Sigmoid colon (tissue), 4 donors: ENCODE measurements around the gene AK5.

Experiments used
- EP300 ChIP-seq, 4 donors: sonication (generic); formaldehyde crosslinking; IDR thresholded peaks; one replicate each; pipeline ENCODE4 v1.6.1; 2017; ENCODE audit warnings: antibody characterized with exemption in 4 of 4
- POLR2A ChIP-seq, 2 donors: fragments of 450-650 bp; IDR thresholded peaks; one replicate each; pipeline ENCODE4 v1.6.1; 2016; ENCODE audit warnings: antibody characterized with exemption in 2 of 2, mild to moderate bottlenecking in 2 of 2, moderate library complexity in 2 of 2
- TF ChIP-seq, protein P1 (sequence below), 4 experiments: fragments of 450-650 bp in 3 of 4; fragments of 200-600 bp in 1 of 4; IDR thresholded peaks; one replicate each; pipeline ENCODE4 v1.5.1; 2016 to 2019; ENCODE audit warnings: antibody characterized with exemption in 4 of 4, mild to moderate bottlenecking in 3 of 4, moderate library complexity in 2 of 4

- TF ChIP-seq EP300 (IDR thresholded peaks at IDR 0.05): no peak
- TF ChIP-seq, protein P1, sequence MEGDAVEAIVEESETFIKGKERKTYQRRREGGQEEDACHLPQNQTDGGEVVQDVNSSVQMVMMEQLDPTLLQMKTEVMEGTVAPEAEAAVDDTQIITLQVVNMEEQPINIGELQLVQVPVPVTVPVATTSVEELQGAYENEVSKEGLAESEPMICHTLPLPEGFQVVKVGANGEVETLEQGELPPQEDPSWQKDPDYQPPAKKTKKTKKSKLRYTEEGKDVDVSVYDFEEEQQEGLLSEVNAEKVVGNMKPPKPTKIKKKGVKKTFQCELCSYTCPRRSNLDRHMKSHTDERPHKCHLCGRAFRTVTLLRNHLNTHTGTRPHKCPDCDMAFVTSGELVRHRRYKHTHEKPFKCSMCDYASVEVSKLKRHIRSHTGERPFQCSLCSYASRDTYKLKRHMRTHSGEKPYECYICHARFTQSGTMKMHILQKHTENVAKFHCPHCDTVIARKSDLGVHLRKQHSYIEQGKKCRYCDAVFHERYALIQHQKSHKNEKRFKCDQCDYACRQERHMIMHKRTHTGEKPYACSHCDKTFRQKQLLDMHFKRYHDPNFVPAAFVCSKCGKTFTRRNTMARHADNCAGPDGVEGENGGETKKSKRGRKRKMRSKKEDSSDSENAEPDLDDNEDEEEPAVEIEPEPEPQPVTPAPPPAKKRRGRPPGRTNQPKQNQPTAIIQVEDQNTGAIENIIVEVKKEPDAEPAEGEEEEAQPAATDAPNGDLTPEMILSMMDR (IDR thresholded peaks at IDR 0.05): no peak
- no peak for TF ChIP-seq POLR2A (IDR thresholded peaks at IDR 0.05)
Observed at GRCh38 chr1:77571642-77572041, 289.8 kb downstream of the AK5 start.
